GM06990 (cell line): ENCODE results near the gene PFKFB4.

ENCODE experiments used
- DNase-seq: peaks from one replicate; pipeline ENCODE4 v3.0.0-alpha.2; 2011; ENCODE audit not compliant: insufficient read length; ENCODE audit errors: extremely low read depth
- H3K27me3 ChIP-seq: replicated peaks from 2 replicates; pipeline ENCODE4 v1.6.0; 2011; ENCODE audit warnings: low read length; ENCODE audit not compliant: control insufficient read depth, insufficient read depth
- H3K36me3 ChIP-seq: 2 replicates; pipeline ENCODE4 v1.5.1; 2011; ENCODE audit warnings: low read length; ENCODE audit not compliant: control insufficient read depth, insufficient read depth
- H3K4me3 ChIP-seq: replicated peaks from 2 replicates; pipeline ENCODE4 v1.5.1; 2011; ENCODE audit warnings: low read depth, mild to moderate bottlenecking, control low read depth, low read length
- TF ChIP-seq, protein P1 (sequence below): IDR thresholded peaks from 2 replicates; pipeline ENCODE4 v1.5.1; 2011; ENCODE audit warnings: low read length, control low read depth, mild to moderate bottlenecking, inconsistent platforms; ENCODE audit not compliant: insufficient read depth, poor library complexity, severe bottlenecking

The PFKFB4 gene

GRCh38 chr3:48519277-48519643 is 37.3 kb downstream of the PFKFB4 start:
- DNase-seq, result no peak
- no peaks in the 10 kb centered on the region; the same call in none of the 2 replicates for H3K27me3 ChIP-seq
- H3K36me3 ChIP-seq, result no peaks in the 10 kb centered on the region; the same call in 1 of the 2 replicates
- no peak overlapping the region for H3K4me3 ChIP-seq
- TF ChIP-seq, protein P1, sequence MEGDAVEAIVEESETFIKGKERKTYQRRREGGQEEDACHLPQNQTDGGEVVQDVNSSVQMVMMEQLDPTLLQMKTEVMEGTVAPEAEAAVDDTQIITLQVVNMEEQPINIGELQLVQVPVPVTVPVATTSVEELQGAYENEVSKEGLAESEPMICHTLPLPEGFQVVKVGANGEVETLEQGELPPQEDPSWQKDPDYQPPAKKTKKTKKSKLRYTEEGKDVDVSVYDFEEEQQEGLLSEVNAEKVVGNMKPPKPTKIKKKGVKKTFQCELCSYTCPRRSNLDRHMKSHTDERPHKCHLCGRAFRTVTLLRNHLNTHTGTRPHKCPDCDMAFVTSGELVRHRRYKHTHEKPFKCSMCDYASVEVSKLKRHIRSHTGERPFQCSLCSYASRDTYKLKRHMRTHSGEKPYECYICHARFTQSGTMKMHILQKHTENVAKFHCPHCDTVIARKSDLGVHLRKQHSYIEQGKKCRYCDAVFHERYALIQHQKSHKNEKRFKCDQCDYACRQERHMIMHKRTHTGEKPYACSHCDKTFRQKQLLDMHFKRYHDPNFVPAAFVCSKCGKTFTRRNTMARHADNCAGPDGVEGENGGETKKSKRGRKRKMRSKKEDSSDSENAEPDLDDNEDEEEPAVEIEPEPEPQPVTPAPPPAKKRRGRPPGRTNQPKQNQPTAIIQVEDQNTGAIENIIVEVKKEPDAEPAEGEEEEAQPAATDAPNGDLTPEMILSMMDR, result no peak

GRCh38 chr3:48518638-48519276 is 37.8 kb downstream of the PFKFB4 start:
- no peak for DNase-seq
- H3K4me3 ChIP-seq, result no peak overlapping the region
- TF ChIP-seq, protein P1, result no peak
- H3K27me3 ChIP-seq, result no peaks in the 10 kb centered on the region; the same call in none of the 2 replicates
- H3K36me3 ChIP-seq, result no peaks in the 10 kb centered on the region; the same call in 1 of the 2 replicates

DNA sequence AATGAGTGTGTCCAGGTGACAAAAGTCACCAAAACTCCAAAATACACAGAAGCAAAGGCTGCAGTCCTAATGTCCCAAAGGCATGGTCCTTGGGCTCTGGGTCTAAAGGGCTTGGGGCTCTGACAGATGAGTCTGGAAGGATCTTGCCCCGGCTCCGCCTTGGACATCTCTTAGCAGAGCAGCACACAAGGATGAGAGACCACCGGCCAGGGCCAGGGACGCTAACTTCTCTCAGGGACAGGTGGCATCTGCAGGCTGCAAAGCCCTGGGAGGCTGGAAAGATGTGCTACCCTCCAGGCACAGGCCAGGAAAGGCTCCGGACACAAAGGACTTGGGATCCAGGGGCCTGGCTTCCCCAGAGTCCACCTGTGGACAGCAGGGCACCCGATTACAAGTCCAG is 38.5 kb downstream of the PFKFB4 start:
- TF ChIP-seq, protein P1, result no peak
- Histone ChIP-seq H3K36me3 (no peaks in the 10 kb centered on the region; the same call in 1 of the 2 replicates), H3K4me3 (no peak overlapping the region), H3K27me3 (no peaks in the 10 kb centered on the region; the same call in none of the 2 replicates)
- no peak for DNase-seq

GRCh38 chr3:48516571-48516970 is 40.0 kb downstream of the PFKFB4 start:
- Histone ChIP-seq H3K27me3 (no peaks in the 10 kb centered on the region; the same call in none of the 2 replicates), H3K36me3 (no peaks in the 10 kb centered on the region; the same call in 1 of the 2 replicates), H3K4me3 (no peak overlapping the region)
- DNase-seq, result no peak
- TF ChIP-seq, protein P1, result no peak

GRCh38 chr3:48514431-48515227 is 42.0 kb downstream of the PFKFB4 start:
- Histone ChIP-seq H3K36me3 (no peaks in the 10 kb centered on the region; the same call in 1 of the 2 replicates), H3K27me3 (peaks cover 1% of the 10 kb centered on the region), H3K4me3 (no peak overlapping the region)
- DNase-seq, result no peak
- TF ChIP-seq, protein P1, result no peak
